HepG2 (cell line): ENCODE data around the gene MPI. TPM values are rescaled to one million over a fixed set of nuclear protein-coding genes. Genes with fewer than 3 reads are reported as not detected.

Experiments
- DNMT3B ChIP-seq: conservative IDR thresholded peaks from 2 replicates; pipeline ENCODE4 v1.6.1; 2016; ENCODE audit warnings: missing biosample characterization, control low read depth
- IRX3 ChIP-seq: sonication (generic); formaldehyde crosslinking; IDR thresholded peaks from 2 replicates; pipeline ENCODE4 v1.8.1; 2023; ENCODE audit warnings: mild to moderate bottlenecking, low read depth, missing genetic modification reagents, borderline replicate concordance
- LCORL ChIP-seq, 2 experiments: fragments of 450-650 bp in 1 of 2; sonication (generic) in 1 of 2; formaldehyde crosslinking in 1 of 2; IDR thresholded peaks; 2 replicates each; pipeline versions ENCODE4 v1.5.0 to v1.6.1; 2017 to 2020; ENCODE audit warnings: antibody characterized with exemption in 1 of 2, missing genetic modification reagents in 1 of 2
- PPARG ChIP-seq: conservative IDR thresholded peaks from 2 replicates; pipeline ENCODE4 v1.6.1; 2016; ENCODE audit warnings: missing biosample characterization, missing genetic modification reagents
- PRMT3 ChIP-seq: sonication (generic); formaldehyde crosslinking; IDR thresholded peaks from 2 replicates; pipeline ENCODE4 v1.8.1; 2022; ENCODE audit warnings: low read depth, mild to moderate bottlenecking, moderate library complexity, missing genetic modification reagents, borderline replicate concordance
- RAD21 ChIP-seq: fragments of 450-650 bp; formaldehyde crosslinking; IDR thresholded peaks from 2 replicates; pipeline ENCODE4 v1.5.0; 2020; ENCODE audit warnings: mild to moderate bottlenecking
- RFX3 ChIP-seq: IDR thresholded peaks from 2 replicates; pipeline ENCODE4 v1.6.1; 2016; ENCODE audit warnings: missing biosample characterization, missing genetic modification reagents
- SNRNP70 ChIP-seq: fragments of 200-400 bp; formaldehyde crosslinking; IDR thresholded peaks from 2 replicates; pipeline ENCODE4 v1.6.1; 2017; ENCODE audit warnings: mild to moderate bottlenecking, low read depth, low read length, moderate library complexity
- STAG1 ChIP-seq: sonication (generic); formaldehyde crosslinking; IDR thresholded peaks from 2 replicates; pipeline ENCODE4 v1.4.0; 2020; ENCODE audit warnings: missing genetic modification reagents
- YEATS2 ChIP-seq: sonication (generic); formaldehyde crosslinking; IDR thresholded peaks from 2 replicates; pipeline ENCODE4 v1.4.0; 2020; ENCODE audit warnings: missing genetic modification reagents, borderline replicate concordance
- ZFX ChIP-seq: sonication (generic); formaldehyde crosslinking; IDR thresholded peaks from 2 replicates; pipeline ENCODE4 v1.4.0; 2020; ENCODE audit warnings: mild to moderate bottlenecking, low read depth, missing genetic modification reagents, moderate library complexity
- ZNF335 ChIP-seq: sonication (generic); formaldehyde crosslinking; IDR thresholded peaks from 2 replicates; pipeline ENCODE4 v1.4.0; 2020; ENCODE audit warnings: missing genetic modification reagents
- ZNF768 ChIP-seq: sonication (generic); formaldehyde crosslinking; IDR thresholded peaks from 2 replicates; pipeline ENCODE4 v1.4.0; 2020; ENCODE audit warnings: missing genetic modification reagents
- polyA plus RNA-seq, 8 experiments: library from polyadenylated mRNA; depleted of rRNA in 3 of 8; stranded (reverse) in 7 of 8; unstranded in 1 of 8; fragments of >200 nt; fragmentation: Illumina TruSeq in 4 of 8; extraction: Trizol in 4 of 8; gene quantifications; 2 replicates each; pipeline versions ENCODE4 v1.2.1 to v1.2.3, GENCODE V29; 2011 to 2016; ENCODE audit warnings: low read depth in 4 of 8, missing spikeins in 1 of 8, mixed read lengths in 1 of 8; ENCODE audit not compliant: insufficient read depth in 1 of 8
- total RNA-seq, 5 experiments: library from RNA; depleted of rRNA; stranded (reverse); fragments of >200 nt; fragmentation: Illumina TruSeq; extraction: Trizol; gene quantifications; 2 replicates each; pipeline ENCODE4 v1.2.3, GENCODE V29; 2016; ENCODE audit warnings: low read depth in 1 of 5
- TF ChIP-seq, protein P1 (sequence below): sonication (generic); formaldehyde crosslinking; IDR thresholded peaks from 2 replicates; pipeline ENCODE4 v1.5.0; 2020; ENCODE audit warnings: missing genetic modification reagents, mild to moderate bottlenecking, borderline replicate concordance
- TF ChIP-seq, protein P2 (sequence below): sonication (generic); formaldehyde crosslinking; IDR thresholded peaks from 2 replicates; pipeline ENCODE4 v1.4.0; 2020; ENCODE audit warnings: missing genetic modification reagents, borderline replicate concordance
- TF ChIP-seq, protein P3 (sequence below): sonication (generic); formaldehyde crosslinking; IDR thresholded peaks from 2 replicates; pipeline ENCODE4 v1.5.0; 2020; ENCODE audit warnings: mild to moderate bottlenecking, missing genetic modification reagents, moderate library complexity
- TF ChIP-seq, protein P4 (sequence below): sonication (generic); formaldehyde crosslinking; IDR thresholded peaks from 2 replicates; pipeline ENCODE4 v1.9.0; 2021; ENCODE audit warnings: missing genetic modification reagents, mild to moderate bottlenecking, borderline replicate concordance
- TF ChIP-seq, protein P5 (sequence below): sonication (generic); formaldehyde crosslinking; IDR thresholded peaks from 2 replicates; pipeline ENCODE4 v1.5.1; 2020; ENCODE audit warnings: mild to moderate bottlenecking, missing genetic modification reagents

Gene MPI
- total and polyA plus RNA-seq, 2 of the 13 experiments (the other 11 are each of a cell fraction or from before 2014, with no cell fraction given): 36.9 to 63.5 TPM

DNA sequence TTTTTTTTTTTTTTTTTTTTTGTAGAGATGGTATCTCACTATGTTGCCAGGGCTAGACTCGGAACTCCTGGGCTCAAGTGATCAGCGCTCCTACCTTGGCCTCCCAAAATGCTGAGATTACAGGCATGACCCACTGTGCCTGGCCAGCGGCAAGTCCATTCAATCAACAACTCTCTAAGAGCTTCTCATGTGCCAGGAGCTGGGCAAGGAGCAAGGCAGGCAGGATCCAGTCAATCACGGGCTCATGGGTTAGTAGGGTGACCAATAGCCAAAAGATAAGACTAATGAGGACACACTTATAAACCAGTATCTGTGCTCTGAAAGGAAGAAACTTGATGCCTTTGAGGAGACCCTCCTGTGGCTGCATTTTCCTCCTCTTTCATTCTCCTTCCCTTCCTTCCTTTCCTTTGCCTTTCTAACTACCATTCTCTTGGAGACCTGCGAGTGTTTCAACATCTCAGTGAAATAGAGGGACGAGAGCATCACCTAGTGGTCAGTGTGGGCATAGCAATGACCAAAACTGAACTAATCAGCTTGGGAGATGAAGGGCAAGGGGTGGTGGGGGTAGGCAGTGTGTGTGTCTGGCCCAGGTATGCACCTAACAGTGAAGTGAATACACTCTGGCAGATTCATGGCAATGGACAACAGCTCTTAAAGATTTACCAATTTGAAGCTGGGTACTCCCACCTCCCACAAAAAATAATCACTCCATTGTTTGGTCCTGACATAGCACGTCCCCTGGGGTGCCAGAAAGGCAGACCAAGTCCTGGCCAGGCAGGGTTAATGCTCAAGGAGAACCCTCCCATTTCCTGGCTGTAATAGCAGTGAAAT is 60.5 kb downstream of the MPI start (continued):
- TF ChIP-seq, protein P1, sequence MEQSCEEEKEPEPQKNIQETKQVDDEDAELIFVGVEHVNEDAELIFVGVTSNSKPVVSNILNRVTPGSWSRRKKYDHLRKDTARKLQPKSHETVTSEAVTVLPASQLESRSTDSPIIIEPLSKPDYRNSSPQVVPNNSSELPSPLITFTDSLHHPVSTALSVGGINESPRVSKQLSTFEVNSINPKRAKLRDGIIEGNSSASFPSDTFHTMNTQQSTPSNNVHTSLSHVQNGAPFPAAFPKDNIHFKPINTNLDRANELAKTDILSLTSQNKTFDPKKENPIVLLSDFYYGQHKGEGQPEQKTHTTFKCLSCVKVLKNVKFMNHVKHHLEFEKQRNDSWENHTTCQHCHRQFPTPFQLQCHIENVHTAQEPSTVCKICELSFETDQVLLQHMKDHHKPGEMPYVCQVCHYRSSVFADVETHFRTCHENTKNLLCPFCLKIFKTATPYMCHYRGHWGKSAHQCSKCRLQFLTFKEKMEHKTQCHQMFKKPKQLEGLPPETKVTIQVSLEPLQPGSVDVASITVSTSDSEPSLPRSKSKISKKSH (CRISPR knock-in tag): no peak
- TF ChIP-seq LCORL (IDR thresholded peaks at IDR 0.05) (no peak), LCORL (CRISPR knock-in tag; IDR thresholded peaks at IDR 0.05) (no peak), RAD21 (peak; percentile 80), PPARG (CRISPR knock-in tag) (0 out of 2 replicates have a peak, but pooled peaks have one; percentile 32), ZNF335 (CRISPR knock-in tag) (no peak), ZNF768 (CRISPR knock-in tag) (no peak), STAG1 (CRISPR knock-in tag) (peak; percentile 92), DNMT3B (CRISPR knock-in tag) (no peak), SNRNP70 (no peak), RFX3 (no peak), PRMT3 (CRISPR knock-in tag) (no peak), IRX3 (CRISPR knock-in tag) (no peak), YEATS2 (peak; percentile 27; the same call in 1 of the 2 replicates), ZFX (CRISPR knock-in tag) (peak; percentile 24; the same call in 1 of the 2 replicates)
- TF ChIP-seq, protein P2, sequence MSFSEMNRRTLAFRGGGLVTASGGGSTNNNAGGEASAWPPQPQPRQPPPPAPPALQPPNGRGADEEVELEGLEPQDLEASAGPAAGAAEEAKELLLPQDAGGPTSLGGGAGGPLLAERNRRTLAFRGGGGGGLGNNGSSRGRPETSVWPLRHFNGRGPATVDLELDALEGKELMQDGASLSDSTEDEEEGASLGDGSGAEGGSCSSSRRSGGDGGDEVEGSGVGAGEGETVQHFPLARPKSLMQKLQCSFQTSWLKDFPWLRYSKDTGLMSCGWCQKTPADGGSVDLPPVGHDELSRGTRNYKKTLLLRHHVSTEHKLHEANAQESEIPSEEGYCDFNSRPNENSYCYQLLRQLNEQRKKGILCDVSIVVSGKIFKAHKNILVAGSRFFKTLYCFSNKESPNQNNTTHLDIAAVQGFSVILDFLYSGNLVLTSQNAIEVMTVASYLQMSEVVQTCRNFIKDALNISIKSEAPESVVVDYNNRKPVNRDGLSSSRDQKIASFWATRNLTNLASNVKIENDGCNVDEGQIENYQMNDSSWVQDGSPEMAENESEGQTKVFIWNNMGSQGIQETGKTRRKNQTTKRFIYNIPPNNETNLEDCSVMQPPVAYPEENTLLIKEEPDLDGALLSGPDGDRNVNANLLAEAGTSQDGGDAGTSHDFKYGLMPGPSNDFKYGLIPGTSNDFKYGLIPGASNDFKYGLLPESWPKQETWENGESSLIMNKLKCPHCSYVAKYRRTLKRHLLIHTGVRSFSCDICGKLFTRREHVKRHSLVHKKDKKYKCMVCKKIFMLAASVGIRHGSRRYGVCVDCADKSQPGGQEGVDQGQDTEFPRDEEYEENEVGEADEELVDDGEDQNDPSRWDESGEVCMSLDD (CRISPR knock-in tag): no peak
- TF ChIP-seq, protein P3, sequence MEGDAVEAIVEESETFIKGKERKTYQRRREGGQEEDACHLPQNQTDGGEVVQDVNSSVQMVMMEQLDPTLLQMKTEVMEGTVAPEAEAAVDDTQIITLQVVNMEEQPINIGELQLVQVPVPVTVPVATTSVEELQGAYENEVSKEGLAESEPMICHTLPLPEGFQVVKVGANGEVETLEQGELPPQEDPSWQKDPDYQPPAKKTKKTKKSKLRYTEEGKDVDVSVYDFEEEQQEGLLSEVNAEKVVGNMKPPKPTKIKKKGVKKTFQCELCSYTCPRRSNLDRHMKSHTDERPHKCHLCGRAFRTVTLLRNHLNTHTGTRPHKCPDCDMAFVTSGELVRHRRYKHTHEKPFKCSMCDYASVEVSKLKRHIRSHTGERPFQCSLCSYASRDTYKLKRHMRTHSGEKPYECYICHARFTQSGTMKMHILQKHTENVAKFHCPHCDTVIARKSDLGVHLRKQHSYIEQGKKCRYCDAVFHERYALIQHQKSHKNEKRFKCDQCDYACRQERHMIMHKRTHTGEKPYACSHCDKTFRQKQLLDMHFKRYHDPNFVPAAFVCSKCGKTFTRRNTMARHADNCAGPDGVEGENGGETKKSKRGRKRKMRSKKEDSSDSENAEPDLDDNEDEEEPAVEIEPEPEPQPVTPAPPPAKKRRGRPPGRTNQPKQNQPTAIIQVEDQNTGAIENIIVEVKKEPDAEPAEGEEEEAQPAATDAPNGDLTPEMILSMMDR (CRISPR knock-in tag): peak; percentile 97
- TF ChIP-seq, protein P4, sequence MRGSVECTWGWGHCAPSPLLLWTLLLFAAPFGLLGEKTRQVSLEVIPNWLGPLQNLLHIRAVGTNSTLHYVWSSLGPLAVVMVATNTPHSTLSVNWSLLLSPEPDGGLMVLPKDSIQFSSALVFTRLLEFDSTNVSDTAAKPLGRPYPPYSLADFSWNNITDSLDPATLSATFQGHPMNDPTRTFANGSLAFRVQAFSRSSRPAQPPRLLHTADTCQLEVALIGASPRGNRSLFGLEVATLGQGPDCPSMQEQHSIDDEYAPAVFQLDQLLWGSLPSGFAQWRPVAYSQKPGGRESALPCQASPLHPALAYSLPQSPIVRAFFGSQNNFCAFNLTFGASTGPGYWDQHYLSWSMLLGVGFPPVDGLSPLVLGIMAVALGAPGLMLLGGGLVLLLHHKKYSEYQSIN: no peak
- TF ChIP-seq, protein P5, sequence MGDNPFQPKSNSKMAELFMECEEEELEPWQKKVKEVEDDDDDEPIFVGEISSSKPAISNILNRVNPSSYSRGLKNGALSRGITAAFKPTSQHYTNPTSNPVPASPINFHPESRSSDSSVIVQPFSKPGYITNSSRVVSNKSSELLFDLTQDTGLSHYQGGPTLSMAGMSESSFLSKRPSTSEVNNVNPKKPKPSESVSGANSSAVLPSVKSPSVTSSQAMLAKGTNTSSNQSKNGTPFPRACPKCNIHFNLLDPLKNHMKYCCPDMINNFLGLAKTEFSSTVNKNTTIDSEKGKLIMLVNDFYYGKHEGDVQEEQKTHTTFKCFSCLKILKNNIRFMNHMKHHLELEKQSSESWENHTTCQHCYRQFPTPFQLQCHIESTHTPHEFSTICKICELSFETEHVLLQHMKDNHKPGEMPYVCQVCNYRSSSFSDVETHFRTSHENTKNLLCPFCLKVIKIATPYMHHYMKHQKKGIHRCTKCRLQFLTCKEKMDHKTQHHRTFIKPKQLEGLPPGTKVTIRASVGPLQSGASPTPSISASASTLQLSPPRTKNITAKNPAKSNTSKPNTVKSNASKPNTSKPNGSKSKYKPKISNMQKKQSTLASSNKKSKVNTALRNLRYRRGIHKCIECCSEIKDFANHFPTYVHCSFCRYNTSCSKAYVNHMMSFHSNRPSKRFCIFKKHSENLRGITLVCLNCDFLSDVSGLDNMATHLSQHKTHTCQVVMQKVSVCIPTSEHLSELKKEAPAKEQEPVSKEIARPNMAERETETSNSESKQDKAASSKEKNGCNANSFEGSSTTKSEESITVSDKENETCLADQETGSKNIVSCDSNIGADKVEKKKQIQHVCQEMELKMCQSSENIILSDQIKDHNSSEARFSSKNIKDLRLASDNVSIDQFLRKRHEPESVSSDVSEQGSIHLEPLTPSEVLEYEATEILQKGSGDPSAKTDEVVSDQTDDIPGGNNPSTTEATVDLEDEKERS (CRISPR knock-in tag): no peak
